Measurements from ENCODE around the gene CENPF. TPM values are rescaled to one million over a fixed set of nuclear protein-coding genes. Genes with fewer than 3 reads are reported as not detected.

Gene CENPF
- total and polyA plus RNA-seq, 2 donors = 0.95 to 46.2 TPM

- no peaks in the 10 kb centered on the region for H3K4me1 ChIP-seq (ENCODE audit: insufficient read depth)
- WGBS = 57% methylated on average over 11 of the region's 11 CpGs
- no peak overlapping the region for H3K4me3 ChIP-seq (ENCODE audit: low read depth, low read length)
- H3K27ac ChIP-seq (ENCODE audit: low read depth) = no peak overlapping the region
- DNase-seq (ENCODE audit: extremely low spot score) = no peak
- no peaks in the 10 kb centered on the region for H3K36me3 ChIP-seq (ENCODE audit: insufficient read depth)
Observed at GRCh38 chr1:214707306-214708087, 104.5 kb downstream of the CENPF start.

DNA sequence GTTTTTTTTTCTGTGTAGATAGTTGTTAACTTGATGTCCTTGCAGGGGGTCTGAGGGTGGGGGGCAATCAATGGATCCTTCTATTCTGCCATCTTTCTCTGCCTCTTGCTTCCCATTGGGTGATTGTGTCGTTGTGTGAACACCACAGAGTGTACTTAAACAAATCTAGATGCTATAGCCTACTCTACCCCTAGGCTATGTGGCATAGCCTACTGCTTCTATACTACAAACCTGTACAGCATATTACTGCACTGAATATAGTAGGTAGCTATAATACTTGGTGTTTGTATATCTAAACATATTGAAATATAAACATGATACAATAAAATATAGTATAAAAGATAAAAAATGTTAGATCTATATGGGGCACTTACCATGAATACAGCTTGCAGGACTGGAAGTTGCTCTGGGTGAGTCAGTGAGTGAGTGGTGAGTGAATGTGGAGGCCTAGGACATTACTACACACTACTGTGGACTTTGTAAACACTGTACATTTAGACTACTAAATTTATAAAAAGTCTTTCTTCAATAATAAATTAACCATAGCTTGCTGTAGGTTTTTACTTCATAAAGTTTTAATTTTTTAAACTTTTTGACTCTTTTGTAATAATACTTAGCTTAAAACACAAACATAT lies 105.4 kb downstream of the CENPF start:
- 68% methylated on average over 1 of the region's 1 CpG for WGBS
- no peaks in the 10 kb centered on the region for H3K36me3 ChIP-seq (ENCODE audit: insufficient read depth)
- H3K27ac ChIP-seq (ENCODE audit: low read depth) = no peak overlapping the region
- no peak overlapping the region for H3K4me3 ChIP-seq (ENCODE audit: low read depth, low read length)
- no peak for DNase-seq (ENCODE audit: extremely low spot score)
- H3K4me1 ChIP-seq (ENCODE audit: insufficient read depth) = no peaks in the 10 kb centered on the region

GRCh38 chr1:214709241-214709640 lies 106.2 kb downstream of the CENPF start:
- WGBS = 78% methylated on average over 5 of the region's 5 CpGs
- H3K4me3 ChIP-seq (ENCODE audit: low read depth, low read length) = no peak overlapping the region
- no peaks in the 10 kb centered on the region for H3K36me3 ChIP-seq (ENCODE audit: insufficient read depth)
- no peak overlapping the region for H3K27ac ChIP-seq (ENCODE audit: low read depth)
- H3K4me1 ChIP-seq (ENCODE audit: insufficient read depth) = no peaks in the 10 kb centered on the region
- DNase-seq (ENCODE audit: extremely low spot score) = no peak

GRCh38 chr1:214712737-214713136 lies 109.7 kb downstream of the CENPF start:
- H3K36me3 ChIP-seq (ENCODE audit: insufficient read depth) = no peaks in the 10 kb centered on the region
- DNase-seq (ENCODE audit: extremely low spot score) = no peak
- WGBS = 67% methylated on average over 2 of the region's 2 CpGs
- H3K4me3 ChIP-seq (ENCODE audit: low read depth, low read length) = no peak overlapping the region
- no peaks in the 10 kb centered on the region for H3K4me1 ChIP-seq (ENCODE audit: insufficient read depth)
- H3K27ac ChIP-seq (ENCODE audit: low read depth) = no peak overlapping the region

Other genes with a start within 250 kb of the CENPF start
- gene PTPN14, start 51.6 kb upstream of the CENPF start, total RNA-seq = 39.2 TPM
- gene PTPN14, start 51.6 kb upstream of the CENPF start, polyA plus RNA-seq = 9.0 TPM